SK-N-SH treated with all-trans-retinoic acid at 6 μM for 48 hours (cell line): Measurements from ENCODE around the gene PODXL2.

Source experiments
- ATAC-seq: fragments of 200-7000 bp; cut with Tn5 transposase; 3 replicates; pipeline ENCODE4 v1.9.1; 2020; ENCODE audit warnings: mild to moderate bottlenecking, moderate library complexity
- ARNTL ChIP-seq: fragments of 450-650 bp; formaldehyde crosslinking; IDR thresholded peaks from 2 replicates; pipeline ENCODE4 v1.5.0; 2020; ENCODE audit warnings: low read depth, mild to moderate bottlenecking, moderate library complexity, borderline replicate concordance
- BACH2 ChIP-seq: fragments of 250-450 bp; sonication (Bioruptor Pico); IDR thresholded peaks from 2 replicates; pipeline ENCODE4 v1.9.0; 2021; ENCODE audit warnings: mild to moderate bottlenecking, borderline replicate concordance
- CSDC2 ChIP-seq: fragments of 250-450 bp; sonication (Bioruptor Pico); IDR thresholded peaks from 2 replicates; pipeline ENCODE4 v1.5.0; 2020; ENCODE audit warnings: mild to moderate bottlenecking, moderate library complexity
- CSRNP3 ChIP-seq: fragments of 250-450 bp; sonication (Bioruptor Pico); IDR thresholded peaks from 2 replicates; pipeline ENCODE4 v1.5.1; 2021; ENCODE audit warnings: mild to moderate bottlenecking, moderate library complexity
- ESRRG ChIP-seq: fragments of 250-450 bp; sonication (Bioruptor Pico); IDR thresholded peaks from 2 replicates; pipeline ENCODE4 v1.6.1; 2021; ENCODE audit warnings: mild to moderate bottlenecking
- GLIS3 ChIP-seq: fragments of 250-450 bp; sonication (Bioruptor Pico); IDR thresholded peaks from 2 replicates; pipeline ENCODE4 v1.5.0; 2020; ENCODE audit warnings: mild to moderate bottlenecking, moderate library complexity
- ISL1 ChIP-seq: fragments of 250-450 bp; sonication (Bioruptor Pico); IDR thresholded peaks from 2 replicates; pipeline ENCODE4 v2.1.2; 2022; ENCODE audit warnings: mild to moderate bottlenecking, moderate library complexity
- OSR1 ChIP-seq: fragments of 250-450 bp; sonication (Bioruptor Pico); IDR thresholded peaks from 2 replicates; pipeline ENCODE4 v1.8.0; 2022; ENCODE audit warnings: moderate library complexity, mild to moderate bottlenecking, inconsistent platforms
- PATZ1 ChIP-seq: fragments of 250-450 bp; sonication (Bioruptor Pico); IDR thresholded peaks from 2 replicates; pipeline ENCODE4 v1.8.0; 2020; ENCODE audit warnings: mild to moderate bottlenecking, moderate library complexity, borderline replicate concordance
- POU6F1 ChIP-seq: fragments of 250-450 bp; sonication (Bioruptor Pico); IDR thresholded peaks from 2 replicates; pipeline ENCODE4 v1.8.0; 2021; ENCODE audit warnings: low read depth, mild to moderate bottlenecking, moderate library complexity, borderline replicate concordance
- PPARA ChIP-seq: fragments of 250-450 bp; sonication (Bioruptor Pico); IDR thresholded peaks from 2 replicates; pipeline ENCODE4 v1.5.0; 2020; ENCODE audit warnings: mild to moderate bottlenecking, borderline replicate concordance
- RARB ChIP-seq: fragments of 250-450 bp; sonication (Bioruptor Pico); IDR thresholded peaks from 2 replicates; pipeline ENCODE4 v1.8.0; 2021; ENCODE audit warnings: mild to moderate bottlenecking, moderate library complexity
- SNAI2 ChIP-seq: fragments of 250-450 bp; sonication (Bioruptor Pico); IDR thresholded peaks from 2 replicates; pipeline ENCODE4 v1.5.0; 2020; ENCODE audit warnings: mild to moderate bottlenecking, moderate library complexity
- TCF4 ChIP-seq: fragments of 250-450 bp; sonication (Bioruptor Pico); IDR thresholded peaks from 2 replicates; pipeline ENCODE4 v1.8.0; 2021; ENCODE audit warnings: mild to moderate bottlenecking, moderate library complexity, borderline replicate concordance
- TOX ChIP-seq: fragments of 250-450 bp; sonication (Bioruptor Pico); IDR thresholded peaks from 2 replicates; pipeline ENCODE4 v1.8.0; 2021; ENCODE audit warnings: mild to moderate bottlenecking, moderate library complexity, borderline replicate concordance
- ZC3H10 ChIP-seq: fragments of 250-450 bp; sonication (Bioruptor Pico); IDR thresholded peaks from 2 replicates; pipeline ENCODE4 v1.5.1; 2021; ENCODE audit warnings: mild to moderate bottlenecking, moderate library complexity
- ZFP3 ChIP-seq: fragments of 250-450 bp; sonication (Bioruptor Pico); IDR thresholded peaks from 2 replicates; pipeline ENCODE4 v1.5.0; 2020; ENCODE audit warnings: mild to moderate bottlenecking, moderate library complexity
- ZFP30 ChIP-seq: fragments of 450-650 bp; formaldehyde crosslinking; IDR thresholded peaks from 2 replicates; pipeline ENCODE4 v1.5.0; 2022; ENCODE audit warnings: mild to moderate bottlenecking, moderate library complexity
- ZNF565 ChIP-seq: fragments of 450-650 bp; formaldehyde crosslinking; conservative IDR thresholded peaks from 2 replicates; pipeline ENCODE4 v1.5.0; 2020; ENCODE audit warnings: low read depth, mild to moderate bottlenecking, moderate library complexity
- ZNF70 ChIP-seq: fragments of 450-650 bp; formaldehyde crosslinking; IDR thresholded peaks from 2 replicates; pipeline ENCODE4 v1.5.0; 2020; ENCODE audit warnings: mild to moderate bottlenecking, moderate library complexity
- ZNF8 ChIP-seq: fragments of 450-650 bp; formaldehyde crosslinking; IDR thresholded peaks from 2 replicates; pipeline ENCODE4 v1.5.0; 2020; ENCODE audit warnings: mild to moderate bottlenecking, moderate library complexity
- TF ChIP-seq, protein P1 (sequence below): fragments of 250-450 bp; sonication (Bioruptor Pico); IDR thresholded peaks from 2 replicates; pipeline ENCODE4 v1.5.1; 2020; ENCODE audit warnings: low read depth, mild to moderate bottlenecking, moderate library complexity
- TF ChIP-seq, protein P2 (sequence below): fragments of 250-450 bp; sonication (Bioruptor Pico); IDR thresholded peaks from 2 replicates; pipeline ENCODE4 v1.5.0; 2020; ENCODE audit warnings: mild to moderate bottlenecking, moderate library complexity

PODXL2 gene

DNA sequence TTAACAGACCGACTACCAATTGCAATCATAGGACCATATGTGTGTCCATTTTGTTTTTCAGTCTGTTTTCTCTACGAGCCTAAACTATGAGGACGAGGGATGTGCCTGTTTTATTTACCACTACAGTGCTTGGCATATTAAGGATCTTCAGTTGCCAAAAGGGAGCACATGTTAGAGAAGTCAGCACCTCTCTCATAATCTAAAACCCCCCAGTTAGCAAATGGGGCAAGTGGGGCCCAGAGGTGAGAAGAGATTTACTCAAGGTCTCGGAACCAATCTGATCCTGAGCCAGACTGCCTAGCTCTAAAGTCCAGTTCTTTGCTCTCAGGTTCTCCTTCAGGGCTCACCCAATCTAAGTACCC lies 578 bp upstream of the PODXL2 start:
- ATAC-seq = no peak; the same call in 2 of the 3 replicates
- TF ChIP-seq SNAI2 (CRISPR knock-in tag) = no peak
- TF ChIP-seq OSR1 (CRISPR knock-in tag) = no peak
- TF ChIP-seq CSDC2 (CRISPR knock-in tag) = no peak
- TF ChIP-seq, protein P1, sequence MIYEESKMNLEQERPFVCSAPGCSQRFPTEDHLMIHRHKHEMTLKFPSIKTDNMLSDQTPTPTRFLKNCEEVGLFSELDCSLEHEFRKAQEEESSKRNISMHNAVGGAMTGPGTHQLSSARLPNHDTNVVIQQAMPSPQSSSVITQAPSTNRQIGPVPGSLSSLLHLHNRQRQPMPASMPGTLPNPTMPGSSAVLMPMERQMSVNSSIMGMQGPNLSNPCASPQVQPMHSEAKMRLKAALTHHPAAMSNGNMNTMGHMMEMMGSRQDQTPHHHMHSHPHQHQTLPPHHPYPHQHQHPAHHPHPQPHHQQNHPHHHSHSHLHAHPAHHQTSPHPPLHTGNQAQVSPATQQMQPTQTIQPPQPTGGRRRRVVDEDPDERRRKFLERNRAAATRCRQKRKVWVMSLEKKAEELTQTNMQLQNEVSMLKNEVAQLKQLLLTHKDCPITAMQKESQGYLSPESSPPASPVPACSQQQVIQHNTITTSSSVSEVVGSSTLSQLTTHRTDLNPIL (CRISPR knock-in tag) = no peak
- TF ChIP-seq ZFP30 = no peak
- TF ChIP-seq BACH2 = no peak
- TF ChIP-seq, protein P2, sequence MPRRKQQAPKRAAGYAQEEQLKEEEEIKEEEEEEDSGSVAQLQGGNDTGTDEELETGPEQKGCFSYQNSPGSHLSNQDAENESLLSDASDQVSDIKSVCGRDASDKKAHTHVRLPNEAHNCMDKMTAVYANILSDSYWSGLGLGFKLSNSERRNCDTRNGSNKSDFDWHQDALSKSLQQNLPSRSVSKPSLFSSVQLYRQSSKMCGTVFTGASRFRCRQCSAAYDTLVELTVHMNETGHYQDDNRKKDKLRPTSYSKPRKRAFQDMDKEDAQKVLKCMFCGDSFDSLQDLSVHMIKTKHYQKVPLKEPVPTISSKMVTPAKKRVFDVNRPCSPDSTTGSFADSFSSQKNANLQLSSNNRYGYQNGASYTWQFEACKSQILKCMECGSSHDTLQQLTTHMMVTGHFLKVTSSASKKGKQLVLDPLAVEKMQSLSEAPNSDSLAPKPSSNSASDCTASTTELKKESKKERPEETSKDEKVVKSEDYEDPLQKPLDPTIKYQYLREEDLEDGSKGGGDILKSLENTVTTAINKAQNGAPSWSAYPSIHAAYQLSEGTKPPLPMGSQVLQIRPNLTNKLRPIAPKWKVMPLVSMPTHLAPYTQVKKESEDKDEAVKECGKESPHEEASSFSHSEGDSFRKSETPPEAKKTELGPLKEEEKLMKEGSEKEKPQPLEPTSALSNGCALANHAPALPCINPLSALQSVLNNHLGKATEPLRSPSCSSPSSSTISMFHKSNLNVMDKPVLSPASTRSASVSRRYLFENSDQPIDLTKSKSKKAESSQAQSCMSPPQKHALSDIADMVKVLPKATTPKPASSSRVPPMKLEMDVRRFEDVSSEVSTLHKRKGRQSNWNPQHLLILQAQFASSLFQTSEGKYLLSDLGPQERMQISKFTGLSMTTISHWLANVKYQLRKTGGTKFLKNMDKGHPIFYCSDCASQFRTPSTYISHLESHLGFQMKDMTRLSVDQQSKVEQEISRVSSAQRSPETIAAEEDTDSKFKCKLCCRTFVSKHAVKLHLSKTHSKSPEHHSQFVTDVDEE (CRISPR knock-in tag) = no peak
- no peak for TF ChIP-seq ESRRG (CRISPR knock-in tag)
- no peak for TF ChIP-seq ARNTL
- no peak for TF ChIP-seq ZNF70 (CRISPR knock-in tag)
- no peak for TF ChIP-seq TCF4 (CRISPR knock-in tag)
- no peak for TF ChIP-seq ISL1
- TF ChIP-seq ZFP3 (CRISPR knock-in tag) = no peak
- TF ChIP-seq ZNF565 (CRISPR knock-in tag) = no peak
- no peak for TF ChIP-seq GLIS3 (CRISPR knock-in tag)
- no peak for TF ChIP-seq ZNF8 (CRISPR knock-in tag)
- no peak for TF ChIP-seq ZC3H10
- no peak for TF ChIP-seq TOX (CRISPR knock-in tag)
- TF ChIP-seq PATZ1 (CRISPR knock-in tag) = no peak

DNA sequence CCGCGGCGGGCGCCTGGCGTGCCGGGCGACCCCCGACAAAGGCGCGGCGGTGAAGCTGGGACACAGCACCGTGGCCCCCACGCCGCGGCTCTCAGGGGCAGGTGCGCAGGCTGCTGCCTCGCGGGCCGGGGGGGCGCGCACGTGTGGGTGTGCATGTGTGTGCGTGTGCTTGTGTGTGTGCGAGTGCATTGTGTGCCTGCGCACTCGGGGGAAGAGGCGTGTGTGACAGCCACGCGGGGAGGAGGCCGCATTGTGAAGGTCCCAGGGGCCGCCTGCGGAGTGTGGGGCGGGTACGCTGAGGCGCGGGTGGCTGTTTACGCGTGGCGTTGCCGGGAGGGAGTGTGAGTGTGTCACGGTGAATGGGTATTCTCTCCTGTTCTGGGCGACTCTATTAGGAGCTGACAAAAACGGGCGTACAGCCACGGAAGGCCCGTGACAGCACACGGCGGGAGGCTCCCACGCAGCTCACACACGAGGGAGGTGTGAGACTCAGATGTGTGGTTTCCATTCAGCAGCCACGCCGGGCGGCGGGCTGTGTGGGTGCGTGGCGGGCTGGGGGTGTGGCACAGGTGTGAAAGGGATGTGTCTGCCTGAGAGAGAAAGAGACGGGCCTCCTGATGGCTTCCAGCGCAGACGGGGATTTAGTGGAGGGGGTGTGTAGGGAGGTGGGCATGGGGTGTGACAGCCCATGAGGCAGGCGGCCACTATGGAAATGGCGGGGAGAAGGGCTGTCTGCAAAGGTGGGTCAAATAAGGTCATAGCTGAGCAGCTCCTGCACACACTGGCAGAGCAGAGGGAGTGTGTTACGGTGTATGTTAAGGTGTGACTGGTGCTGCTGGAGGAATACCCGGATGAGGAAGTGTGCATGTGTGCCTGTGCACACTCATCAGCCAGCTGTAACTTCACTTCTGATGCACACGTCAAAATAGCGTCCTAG lies 750 bp downstream of the PODXL2 start:
- ATAC-seq = no peak; the same call in 2 of the 3 replicates
- no peak for TF ChIP-seq OSR1 (CRISPR knock-in tag)
- TF ChIP-seq ZFP30 = no peak
- TF ChIP-seq, all 23 proteins: peak for 0

DNA sequence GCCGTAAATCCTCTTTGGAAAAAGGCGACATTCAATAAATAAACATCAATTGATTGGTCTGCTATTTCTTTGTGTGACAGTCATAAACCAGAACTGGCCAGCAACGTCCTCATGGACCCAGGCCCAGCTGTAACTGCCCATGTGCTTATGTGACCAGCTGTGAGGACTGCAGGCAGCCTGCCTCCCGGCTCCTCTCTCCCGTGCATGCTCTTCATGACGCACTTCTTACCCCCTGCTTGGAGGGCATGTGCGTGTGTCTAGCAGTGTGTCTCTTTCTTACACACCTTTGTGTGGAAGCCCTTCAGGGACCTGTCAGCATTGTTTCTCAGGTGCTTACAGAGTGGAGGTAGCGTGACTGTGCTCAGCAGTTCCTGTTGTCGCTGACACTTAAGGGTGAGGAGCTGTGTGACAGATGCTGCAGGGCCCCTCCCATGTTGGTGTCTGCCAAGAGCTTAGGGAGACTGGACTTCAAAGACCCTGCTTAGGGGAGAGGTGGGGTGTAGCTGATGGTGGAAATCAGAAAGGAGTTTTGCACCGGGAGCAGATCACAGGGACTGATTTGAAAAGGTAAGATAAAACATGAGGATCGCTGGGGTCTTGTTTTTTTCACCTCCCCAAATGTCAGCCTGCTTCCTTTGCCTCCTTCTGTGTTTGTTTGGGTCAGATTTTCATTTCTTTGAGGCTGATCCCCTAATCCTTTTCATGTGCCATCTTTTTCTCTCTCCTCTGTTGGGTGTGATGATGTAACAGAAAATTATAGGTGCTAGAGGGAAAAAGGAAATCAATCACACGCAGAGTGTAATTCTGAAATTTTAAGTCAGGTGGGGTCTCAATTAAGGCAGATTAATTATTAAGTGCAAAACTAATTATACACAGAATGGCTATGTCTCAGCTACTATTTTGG lies 2.1 kb downstream of the PODXL2 start:
- no peak for ATAC-seq
- TF ChIP-seq TOX (CRISPR knock-in tag) (no peak), ZC3H10 (no peak), RARB (no peak), POU6F1 (CRISPR knock-in tag) (no peak), SNAI2 (CRISPR knock-in tag) (no peak), PATZ1 (CRISPR knock-in tag) (no peak), PPARA (CRISPR knock-in tag) (no peak), BACH2 (no peak), ZFP3 (CRISPR knock-in tag) (no peak), CSRNP3 (CRISPR knock-in tag) (no peak)
- TF ChIP-seq, protein P1 (CRISPR knock-in tag) = no peak
